ENCODE measurements around the gene GADD45GIP1.

GRCh38 chr19:13001502-13002165, 44.6 kb upstream of the GADD45GIP1 start:
- TF ChIP-seq CTCF (IDR thresholded peaks at IDR 0.05) (no peak), POLR2A (IDR thresholded peaks at IDR 0.05) (no peak)

Data from right lobe of liver (tissue), 4 donors.